H9 (cell line): ENCODE measurements around the gene EIF2AK2. TPM values are rescaled to one million over a fixed set of nuclear protein-coding genes. Genes with fewer than 3 reads are reported as not detected.

Experiments
- DNase-seq: peaks from one replicate; pipeline ENCODE4 v3.0.0-alpha.2; 2017
- H2AFZ ChIP-seq: one replicate; pipeline ENCODE4 v1.6.1; 2013; ENCODE audit warnings: mild to moderate bottlenecking, low read length, control low read depth, moderate library complexity
- H2AK5ac ChIP-seq: 2 replicates; pipeline ENCODE4 v1.6.1; 2013; ENCODE audit warnings: low read length, control low read depth, mixed read lengths; ENCODE audit not compliant: insufficient read length
- H2BK120ac ChIP-seq: one replicate; pipeline ENCODE4 v1.6.1; 2013; ENCODE audit warnings: low read depth, mild to moderate bottlenecking, low read length, control low read depth, inconsistent platforms; ENCODE audit not compliant: poor library complexity, severe bottlenecking
- H2BK12ac ChIP-seq: 2 replicates; pipeline ENCODE4 v1.6.1; 2013; ENCODE audit warnings: low read length, control low read depth, mixed read lengths, low read depth; ENCODE audit not compliant: insufficient read length
- H2BK15ac ChIP-seq: 2 replicates; pipeline ENCODE4 v1.6.1; 2013; ENCODE audit warnings: low read depth, low read length, control low read depth
- H2BK20ac ChIP-seq: one replicate; pipeline ENCODE4 v1.6.1; 2013; ENCODE audit warnings: low read depth, mild to moderate bottlenecking, low read length, control low read depth, inconsistent platforms; ENCODE audit not compliant: poor library complexity, severe bottlenecking
- H2BK5ac ChIP-seq: 2 replicates; pipeline ENCODE4 v1.6.1; 2013; ENCODE audit warnings: low read length, control low read depth, mixed read lengths; ENCODE audit not compliant: insufficient read length
- H3K14ac ChIP-seq: 2 replicates; pipeline ENCODE4 v1.6.1; 2013; ENCODE audit warnings: low read length, control low read depth; ENCODE audit not compliant: insufficient read depth
- H3K18ac ChIP-seq: 2 replicates; pipeline ENCODE4 v1.6.1; 2013; ENCODE audit warnings: low read depth, mild to moderate bottlenecking, mixed read lengths, low read length, control low read depth; ENCODE audit not compliant: insufficient read length
- H3K23ac ChIP-seq: 2 replicates; pipeline ENCODE4 v1.6.1; 2013; ENCODE audit warnings: low read length, control low read depth, mixed read lengths, low read depth; ENCODE audit not compliant: insufficient read length
- H3K23me2 ChIP-seq: 2 replicates; pipeline ENCODE4 v1.6.1; 2013; ENCODE audit warnings: low read depth, mild to moderate bottlenecking, mixed read lengths, low read length, control low read depth; ENCODE audit not compliant: insufficient read length, poor library complexity, severe bottlenecking
- H3K27ac ChIP-seq: 2 replicates; pipeline ENCODE4 v1.5.1; 2013; ENCODE audit warnings: low read length, control low read depth, mixed read lengths, low read depth; ENCODE audit not compliant: insufficient read length
- H3K27me3 ChIP-seq: 2 replicates; pipeline ENCODE4 v1.6.1; 2013; ENCODE audit warnings: low read length, control low read depth, inconsistent platforms; ENCODE audit not compliant: insufficient read depth
- H3K4ac ChIP-seq: 2 replicates; pipeline ENCODE4 v1.6.1; 2013; ENCODE audit warnings: low read depth, mild to moderate bottlenecking, control low read depth, inconsistent platforms, low read length, moderate library complexity
- H3K4me1 ChIP-seq: 2 replicates; pipeline ENCODE4 v1.6.1; 2013; ENCODE audit warnings: low read length, control low read depth, inconsistent platforms; ENCODE audit not compliant: insufficient read depth
- H3K4me2 ChIP-seq: 2 replicates; pipeline ENCODE4 v1.6.1; 2013; ENCODE audit warnings: low read length, control low read depth, mixed read lengths; ENCODE audit not compliant: insufficient read length, insufficient read depth
- H3K56ac ChIP-seq: 2 replicates; pipeline ENCODE4 v1.6.1; 2013; ENCODE audit warnings: low read depth, mild to moderate bottlenecking, mixed read lengths, low read length, control low read depth; ENCODE audit not compliant: insufficient read length
- H3K79me1 ChIP-seq: 2 replicates; pipeline ENCODE4 v1.6.1; 2013; ENCODE audit warnings: low read depth, mild to moderate bottlenecking, moderate library complexity, low read length, control low read depth, inconsistent platforms; ENCODE audit not compliant: insufficient read depth, poor library complexity, severe bottlenecking
- H3K79me2 ChIP-seq: 2 replicates; pipeline ENCODE4 v1.6.1; 2013; ENCODE audit warnings: low read length, control low read depth, inconsistent platforms; ENCODE audit not compliant: insufficient read depth
- H3K9ac ChIP-seq: 2 replicates; pipeline ENCODE4 v1.6.1; 2013; ENCODE audit warnings: low read length, control low read depth, mixed read lengths; ENCODE audit not compliant: insufficient read length; ENCODE audit errors: extremely low read depth
- H3K9me3 ChIP-seq: one replicate; pipeline ENCODE4 v1.6.1; 2013; ENCODE audit warnings: low read depth, low read length, inconsistent platforms; ENCODE audit not compliant: control insufficient read depth
- H3T11ph ChIP-seq: one replicate; pipeline ENCODE4 v1.6.1; 2013; ENCODE audit warnings: mild to moderate bottlenecking, low read length, control low read depth, inconsistent platforms
- H4K20me1 ChIP-seq: one replicate; pipeline ENCODE4 v1.6.1; 2013; ENCODE audit not compliant: control insufficient read depth, insufficient read length, insufficient read depth
- H4K5ac ChIP-seq: 2 replicates; pipeline ENCODE4 v1.6.1; 2013; ENCODE audit warnings: low read depth, mild to moderate bottlenecking, mixed read lengths, low read length, control low read depth; ENCODE audit not compliant: insufficient read length
- H4K8ac ChIP-seq: replicated peaks from 2 replicates; pipeline ENCODE4 v1.6.1; 2013; ENCODE audit warnings: low read length, control low read depth, mixed read lengths, low read depth; ENCODE audit not compliant: insufficient read length
- H4K91ac ChIP-seq: 2 replicates; pipeline ENCODE4 v1.6.1; 2013; ENCODE audit warnings: low read depth, mild to moderate bottlenecking, moderate library complexity, mixed read lengths, low read length, control low read depth; ENCODE audit not compliant: insufficient read length
- H3K27ac Mint-ChIP-seq, 3 experiments: 2 replicates in 2 of 3; 3 replicates in 1 of 3; pipeline ENCODE4 v1.8.0; 2020 to 2021; ENCODE audit warnings: mixed read lengths in 3 of 3, mild to moderate bottlenecking in 1 of 3, moderate library complexity in 1 of 3
- H3K27me3 Mint-ChIP-seq: 2 replicates; pipeline ENCODE4 v1.8.0; 2021; ENCODE audit warnings: low read depth, mild to moderate bottlenecking, moderate library complexity, mixed read lengths
- H3K36me3 Mint-ChIP-seq, 3 experiments: 2 replicates in 2 of 3; 3 replicates in 1 of 3; pipeline ENCODE4 v1.8.0; 2020 to 2021; ENCODE audit warnings: low read depth in 3 of 3, mixed read lengths in 3 of 3; ENCODE audit not compliant: insufficient read depth in 1 of 3
- H3K4me1 Mint-ChIP-seq, 2 experiments: 2 replicates each; pipeline ENCODE4 v1.8.0; 2020; ENCODE audit warnings: mixed read lengths in 2 of 2
- H3K4me3 Mint-ChIP-seq, 2 experiments: 2 replicates in 1 of 2; 3 replicates in 1 of 2; pipeline ENCODE4 v1.8.0; 2020 to 2021; ENCODE audit warnings: mild to moderate bottlenecking in 2 of 2, mixed read lengths in 2 of 2, moderate library complexity in 1 of 2
- H3K9me3 Mint-ChIP-seq, 2 experiments: 2 replicates in 1 of 2; 3 replicates in 1 of 2; pipeline ENCODE4 v1.8.0; 2020; ENCODE audit warnings: mild to moderate bottlenecking in 2 of 2, mixed read lengths in 2 of 2, moderate library complexity in 1 of 2
- CTCF ChIP-seq: fragments of 200-600 bp; sonication (generic); conservative IDR thresholded peaks from 3 replicates; pipeline ENCODE4 v1.8.0; 2021; ENCODE audit warnings: antibody characterized with exemption, mild to moderate bottlenecking
- WGBS: extraction: QIAGEN DNeasy Blood & Tissue Kit; methylation state at CpG from one replicate; pipeline ENCODE4 v1.1.7; 2013; ENCODE audit warnings: missing lambda C conversion rate, low lambda C conversion rate, mixed read lengths; ENCODE audit not compliant: insufficient read length; ENCODE audit errors: extremely low coverage; 5-methylcytosine and 5-hydroxymethylcytosine counted together
- total RNA-seq: library from RNA; stranded (reverse); gene quantifications from 2 replicates; pipeline ENCODE4 v1.2.1, GENCODE V29; 2021

EIF2AK2 gene
- total RNA-seq, 1 experiment from 2014 or later: 55.7 TPM

GRCh38 chr2:37168217-37168981 lies 11.6 kb upstream of the EIF2AK2 start:
- H4K20me1 ChIP-seq: no peaks in the 10 kb centered on the region
- no peak overlapping the region for H4K5ac ChIP-seq
- H2BK12ac ChIP-seq: no peak overlapping the region
- Mint-ChIP-seq H3K4me1 (peaks cover 4 to 5% of the 10 kb centered on the region in 2 experiments; a peak in 3 of 4 replicates), H3K36me3 (peaks cover 14 to 28% (median 14%) of the 10 kb centered on the region in 3 experiments), H3K27ac (0 out of 7 replicates have a peak overlapping the region, but pooled peaks of 1 of the 3 experiments have one; percentile 36), H3K9me3 (peaks cover 26 to 28% of the 10 kb centered on the region in 2 experiments), H3K27me3 (no peaks in the 10 kb centered on the region), H3K4me3 (no peak overlapping the region)
- H2AK5ac ChIP-seq: no peak overlapping the region
- H3K23me2 ChIP-seq: no peaks in the 10 kb centered on the region
- no peak overlapping the region for H3K14ac ChIP-seq
- H3T11ph ChIP-seq: no peak overlapping the region
- WGBS: no CpG with 5 or more reads among the region's 17 CpGs
- H3K79me2 ChIP-seq: no peaks in the 10 kb centered on the region
- H3K18ac ChIP-seq: no peak overlapping the region
- H2BK120ac ChIP-seq: no peak overlapping the region
- no peaks in the 10 kb centered on the region for H3K4me1 ChIP-seq
- no peak overlapping the region for H4K91ac ChIP-seq
- H4K8ac ChIP-seq: no peak overlapping the region
- no peaks in the 10 kb centered on the region for H3K9me3 ChIP-seq
- no peak overlapping the region for H3K56ac ChIP-seq
- H3K27ac ChIP-seq: no peak overlapping the region
- H3K27me3 ChIP-seq: no peaks in the 10 kb centered on the region
- no peak overlapping the region for H3K4me2 ChIP-seq
- no peaks in the 10 kb centered on the region for H3K79me1 ChIP-seq
- DNase-seq: peak; percentile 52
- H3K9ac ChIP-seq: no peak overlapping the region
- TF ChIP-seq CTCF: peak; percentile 93
- H3K23ac ChIP-seq: no peak overlapping the region
- H2BK20ac ChIP-seq: no peak overlapping the region
- no peak overlapping the region for H2BK15ac ChIP-seq
- H2BK5ac ChIP-seq: no peak overlapping the region
- no peak overlapping the region for H3K4ac ChIP-seq
- peak overlapping the region; percentile 92 for H2AFZ ChIP-seq
